Measurements from ENCODE around the gene SPATA25.
"Not testable (repeated sequence)": the region's sequence is repeated elsewhere in the genome, so short reads cannot be mapped to it uniquely, and the experiment has no call there.

SPATA25 gene

DNA sequence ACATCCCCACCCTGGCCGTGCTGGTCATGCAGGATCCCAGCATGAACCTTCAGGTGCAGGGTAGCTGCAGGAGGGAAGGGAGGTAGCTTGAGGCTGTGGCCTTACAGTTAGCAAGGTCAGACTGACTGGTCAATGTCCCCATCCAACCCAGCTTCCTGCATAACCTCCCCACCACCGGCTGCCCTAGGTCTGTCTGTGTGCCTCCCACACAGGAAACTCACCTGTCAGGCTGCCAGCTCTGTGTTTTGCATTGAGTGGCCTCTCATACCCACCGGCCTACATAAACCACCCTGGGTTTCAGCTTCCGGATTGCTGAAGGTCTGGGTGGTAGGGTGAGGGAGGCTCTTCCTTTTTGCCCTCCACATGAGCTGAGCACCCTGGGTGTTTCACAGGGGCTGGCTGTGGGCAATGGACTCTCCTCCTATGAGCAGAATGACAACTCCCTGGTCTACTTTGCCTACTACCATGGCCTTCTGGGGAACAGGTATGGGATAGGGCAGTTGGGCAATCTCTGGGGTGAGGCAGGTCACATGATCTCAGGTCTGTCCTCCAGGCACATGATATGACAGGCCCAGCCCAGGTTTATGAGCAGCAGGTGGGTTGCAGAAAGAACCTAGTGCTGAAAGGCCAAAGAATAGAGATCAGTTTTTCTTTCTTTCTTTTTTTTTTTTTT is 5.5 kb upstream of the SPATA25 start:
- peak; percentile 32 for DNase-seq

DNA sequence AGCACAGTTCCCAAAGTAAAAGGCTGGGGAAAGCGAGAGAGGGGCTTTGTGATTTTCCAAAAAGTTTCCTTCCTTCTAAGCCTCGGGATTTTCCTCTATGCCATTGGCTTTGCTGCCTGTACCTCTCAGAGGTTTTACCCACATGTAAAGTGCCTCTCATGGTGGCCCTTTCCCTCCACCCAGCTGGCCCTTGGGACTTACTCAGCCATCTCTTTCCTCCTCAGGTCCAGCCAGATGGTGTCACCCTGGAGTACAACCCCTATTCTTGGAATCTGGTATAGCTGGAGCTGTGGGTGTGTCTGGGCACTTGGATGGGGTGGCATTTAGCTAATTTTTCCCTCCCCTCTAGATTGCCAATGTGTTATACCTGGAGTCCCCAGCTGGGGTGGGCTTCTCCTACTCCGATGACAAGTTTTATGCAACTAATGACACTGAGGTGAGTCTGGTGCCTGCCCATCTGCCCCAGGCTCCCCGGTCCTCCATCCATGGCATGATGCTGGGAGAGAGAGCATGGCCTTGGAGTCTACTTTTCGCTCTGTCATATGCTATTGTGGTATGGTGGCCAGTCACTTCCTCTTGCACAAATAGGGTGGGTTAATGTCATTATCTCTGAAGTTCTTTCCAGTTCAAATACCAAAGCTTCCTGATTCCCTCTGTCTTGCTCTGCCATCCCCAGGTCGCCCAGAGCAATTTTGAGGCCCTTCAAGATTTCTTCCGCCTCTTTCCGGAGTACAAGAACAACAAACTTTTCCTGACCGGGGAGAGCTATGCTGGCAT is 4.8 kb upstream of the SPATA25 start:
- no peak for DNase-seq

GRCh38 chr20:45890985-45891983 is 3.9 kb upstream of the SPATA25 start, which contains the start of the genes CTSA and NEURL2:
Gene CTSA (plus strand): TSS chr20:45891335. CDS start chr20:45891569, 234 bp downstream.
Gene NEURL2 (minus strand): TSS chr20:45891208. CDS start chr20:45890991, 217 bp downstream.
- DNase-seq = peak; percentile 90

GRCh38 chr20:45890077-45890984 is 2.9 kb upstream of the SPATA25 start:
- peak; percentile 64 for DNase-seq

GRCh38 chr20:45888681-45889080 is 1.3 kb upstream of the SPATA25 start:
- DNase-seq = no peak

GRCh38 chr20:45886590-45887345 is 654 bp downstream of the SPATA25 start:
- no peak for DNase-seq

DNA sequence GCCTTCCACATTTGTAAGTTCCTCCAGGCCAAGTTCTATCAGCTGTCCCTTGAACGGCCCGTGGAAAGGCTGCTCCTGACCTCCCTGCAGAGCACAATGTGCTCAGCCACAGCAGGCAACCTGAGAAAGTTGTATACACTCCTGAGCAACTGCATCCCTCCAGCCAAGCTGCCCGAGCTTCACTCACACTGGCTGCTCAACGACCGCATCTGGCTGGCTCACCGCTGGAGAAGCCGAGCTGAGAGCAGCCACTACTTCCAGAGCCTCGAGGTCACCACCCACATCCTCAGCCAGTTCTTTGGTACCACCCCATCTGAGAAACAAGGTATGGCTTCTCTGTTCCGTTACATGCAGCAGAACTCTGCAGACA is 4.3 kb downstream of the SPATA25 start:
- DNase-seq = no peak

- no peak for DNase-seq
These were observed 4.8 kb downstream of the SPATA25 start for GRCh38 chr20:45882469-45883099.

- DNase-seq = peak; percentile 99
These were observed 6.2 kb downstream of the SPATA25 start, which contains the start of gene ZSWIM1 for GRCh38 chr20:45880988-45881788. Gene ZSWIM1 (plus strand): TSS chr20:45881227. CDS start chr20:45882593, 1,366 bp downstream.

GRCh38 chr20:45878076-45878761 is 9.2 kb downstream of the SPATA25 start:
- no peak for DNase-seq

- no peak for DNase-seq
These were observed 12.8 kb downstream of the SPATA25 start for GRCh38 chr20:45874576-45874975.

DNA sequence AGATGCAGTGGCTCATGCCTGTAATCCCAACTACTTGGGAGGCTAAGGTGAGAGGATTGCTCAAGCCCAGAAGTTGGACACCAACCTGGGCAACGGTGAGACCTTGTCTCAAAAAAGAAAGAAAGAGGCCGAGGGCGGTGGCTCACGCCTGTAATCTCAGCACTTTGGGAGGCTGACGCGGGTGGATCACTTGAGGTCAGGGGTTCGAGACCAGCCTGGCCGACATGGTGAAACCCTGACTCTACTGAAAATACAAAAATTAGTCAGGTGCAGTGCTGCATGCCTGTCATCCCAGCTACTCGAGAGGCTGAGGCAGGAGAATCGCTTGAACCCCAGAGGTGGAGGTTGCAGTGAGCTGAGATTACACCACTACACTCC is 13.3 kb downstream of the SPATA25 start:
- not testable (repeated sequence) for DNase-seq

DNA sequence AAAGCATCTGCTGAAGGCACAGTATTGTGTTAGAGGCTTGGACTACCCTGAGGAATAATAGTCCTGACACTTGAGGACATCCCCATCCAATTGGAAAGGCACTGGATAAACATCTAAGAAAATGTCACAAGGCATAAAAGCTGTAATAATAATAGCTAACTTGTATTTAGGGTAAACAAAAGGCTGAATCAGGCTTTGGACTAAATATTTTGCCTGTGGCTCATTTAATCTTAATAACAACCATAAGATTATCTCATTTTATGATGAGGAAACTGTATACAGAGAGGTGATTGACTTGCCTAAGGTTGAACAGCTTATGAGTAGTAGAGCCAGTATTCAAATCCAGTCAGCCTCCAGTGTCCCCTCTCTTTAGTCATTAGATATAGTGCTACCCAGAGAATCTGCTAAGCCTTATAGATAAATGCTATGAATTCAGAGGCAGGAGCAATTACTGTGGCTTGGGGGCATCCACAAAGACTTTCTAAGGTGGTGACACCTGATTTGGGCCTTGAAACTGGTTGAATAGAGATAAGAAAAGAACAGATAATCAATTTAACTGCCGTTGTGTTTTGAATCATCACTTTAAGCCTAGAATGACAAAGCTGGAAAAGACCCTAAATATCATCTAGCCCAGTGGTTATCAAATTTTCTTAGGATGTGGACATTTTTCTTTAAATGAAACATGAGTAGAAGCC is 13.9 kb downstream of the SPATA25 start:
- no peak for DNase-seq

DNA sequence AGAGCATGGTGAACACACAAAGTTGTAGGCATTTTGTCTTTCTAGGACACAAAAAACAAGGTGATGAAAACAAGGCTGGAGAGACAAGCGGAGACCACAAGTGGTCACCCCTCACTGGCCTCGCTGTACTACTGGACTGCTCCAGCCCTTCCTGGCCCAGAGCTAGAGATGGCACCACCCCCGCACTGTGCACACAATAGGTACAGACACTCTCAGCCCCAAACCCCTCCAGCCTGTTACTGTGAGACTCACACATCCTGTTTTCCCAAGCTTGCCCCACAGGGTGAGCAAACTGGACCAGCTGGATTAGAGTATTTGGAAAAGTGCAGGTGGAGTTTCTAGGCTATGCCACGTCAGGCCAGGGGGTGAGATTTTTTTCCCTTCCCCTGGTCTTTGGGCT is 14.8 kb downstream of the SPATA25 start:
- no peak for DNase-seq

- no peak for DNase-seq
These were observed 19.6 kb downstream of the SPATA25 start for GRCh38 chr20:45867819-45868176.

- no peak for DNase-seq
These were observed 20.1 kb downstream of the SPATA25 start for GRCh38 chr20:45867136-45867818.

- DNase-seq = no peak
These were observed 21.0 kb downstream of the SPATA25 start for GRCh38 chr20:45866454-45866853.
